LNCAP (cell line): ENCODE data around the gene CTTN.

Experiments used
- CTCF ChIP-seq: fragments of 450-650 bp; IDR thresholded peaks from 2 replicates; pipeline ENCODE4 v1.5.1; 2017; ENCODE audit warnings: mild to moderate bottlenecking

Gene CTTN

DNA sequence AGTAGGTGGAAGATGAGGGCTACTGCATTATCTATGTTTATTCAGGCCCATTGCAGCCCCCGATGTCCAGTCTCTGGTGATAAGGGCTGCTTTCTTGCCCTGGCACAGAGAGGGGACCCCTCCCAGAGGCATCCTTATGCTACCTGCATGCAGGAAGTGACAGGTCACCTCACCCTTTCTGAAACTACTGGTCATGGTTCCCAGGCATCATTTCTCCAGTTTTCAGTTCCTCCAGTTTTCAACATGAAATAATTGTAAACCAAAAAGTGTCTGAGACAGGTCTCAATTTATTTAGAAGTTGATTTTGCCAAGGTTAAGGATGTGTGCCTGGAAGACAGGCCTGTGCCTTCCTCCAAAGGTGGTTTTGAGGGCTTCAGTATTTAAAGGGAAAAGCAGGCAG, 57.0 kb downstream of the CTTN start:
- no peak for TF ChIP-seq CTCF

DNA sequence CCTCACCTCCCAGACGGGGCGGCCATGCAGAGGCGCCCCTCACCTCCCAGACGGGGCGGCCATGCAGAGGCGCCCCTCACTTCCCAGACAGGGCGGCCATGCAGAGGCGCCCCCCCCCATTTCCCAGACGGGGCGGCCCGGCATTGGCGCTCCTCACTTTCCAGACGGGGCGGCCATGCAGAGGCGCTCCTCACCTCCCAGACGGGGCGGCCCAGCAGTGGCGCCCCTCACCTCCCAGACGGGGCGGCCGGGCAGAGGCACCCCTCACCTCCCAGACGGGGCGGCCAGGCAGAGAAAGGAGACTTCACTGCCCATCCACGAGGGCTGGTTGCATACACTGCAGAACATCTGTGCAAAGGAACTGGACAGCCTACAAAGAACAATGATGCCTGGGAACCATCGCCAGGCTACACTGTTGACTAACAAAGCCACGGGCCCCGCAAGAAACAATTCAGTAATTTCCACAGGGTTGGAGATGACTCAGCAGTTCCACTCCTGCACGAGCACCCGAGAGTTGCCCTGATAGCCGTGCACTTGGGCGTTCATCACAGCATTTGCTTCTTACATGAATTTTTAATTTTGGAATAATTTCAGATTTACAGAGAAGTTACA, 58.7 kb downstream of the CTTN start:
- TF ChIP-seq CTCF = no peak

DNA sequence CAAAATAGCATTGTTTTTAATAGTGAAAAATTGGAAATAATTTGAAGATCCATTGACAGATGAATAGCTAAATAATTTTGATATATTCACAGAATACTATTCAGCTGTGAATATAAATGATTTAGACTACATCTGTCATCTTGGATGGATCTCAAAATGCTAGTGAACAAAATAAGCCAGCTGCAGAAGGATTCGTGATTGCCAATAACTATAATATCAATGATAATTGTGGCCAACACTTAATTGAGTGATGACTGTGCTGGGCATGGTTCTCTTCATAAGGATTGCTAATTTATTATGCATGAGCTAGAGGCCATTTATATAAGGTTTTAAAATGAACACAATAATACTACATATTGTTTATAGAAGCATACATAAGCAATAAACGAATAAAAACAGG, 60.4 kb downstream of the CTTN start:
- TF ChIP-seq CTCF = no peak

DNA sequence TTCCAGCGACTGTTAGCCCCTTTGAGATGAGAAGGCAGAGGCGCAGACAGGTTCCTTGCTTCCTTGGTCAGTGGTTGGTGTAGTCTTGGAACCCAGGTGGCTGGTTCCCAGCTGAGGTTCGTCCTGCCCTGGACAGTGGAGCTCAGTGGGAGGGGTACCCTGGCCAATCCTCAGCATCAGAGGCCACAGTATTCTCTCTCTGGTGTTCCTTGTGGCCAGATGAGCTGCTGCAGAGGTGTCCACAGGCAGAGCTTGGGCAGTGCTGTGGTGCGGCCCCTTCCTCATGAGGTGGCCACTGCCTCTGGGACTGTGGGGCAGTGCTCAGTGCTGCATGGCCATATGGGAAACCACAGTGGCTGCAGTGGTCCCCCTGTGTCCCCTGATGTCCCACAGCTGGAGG, 61.8 kb downstream of the CTTN start:
- no peak for TF ChIP-seq CTCF

GRCh38 chr11:70460964-70461363, 62.6 kb downstream of the CTTN start:
- TF ChIP-seq CTCF = no peak

GRCh38 chr11:70462818-70463477, 64.6 kb downstream of the CTTN start:
- TF ChIP-seq CTCF = no peak

- no peak for TF ChIP-seq CTCF
These were observed 65.3 kb downstream of the CTTN start for GRCh38 chr11:70463478-70464255.
